Esophagus mucosa (tissue), 1 donor: ENCODE measurements around the gene CFL1. TPM values are rescaled to one million over a fixed set of nuclear protein-coding genes. Genes with fewer than 3 reads are reported as not detected.
A peak's percentile ranks its signal among the peaks of the same experiment; 100 is the strongest.
"Not testable (repeated sequence)": the region's sequence is repeated elsewhere in the genome, so short reads cannot be mapped to it uniquely, and the experiment has no call there.

Experiments used
- ATAC-seq: fragments of 200-7000 bp; cut with Tn5 transposase; one replicate; pipeline ENCODE4 v1.9.1; 2020
- total RNA-seq: library from RNA; stranded (reverse); gene quantifications from one replicate; pipeline ENCODE4 v1.2.4, GENCODE V29; 2023
- donor health status: DM: yes; HTN: yes; CAD: no.

CFL1 gene
- total RNA-seq, 1 donor from 2014 or later, result 645 TPM

- not testable (repeated sequence) for ATAC-seq
These were observed 25.7 kb downstream of the CFL1 start for GRCh38 chr11:65832231-65832630.

GRCh38 chr11:65829459-65829858 is 28.5 kb downstream of the CFL1 start:
- no peak for ATAC-seq

GRCh38 chr11:65826984-65827735 is 30.8 kb downstream of the CFL1 start:
- ATAC-seq, result no peak

- no peak for ATAC-seq
These were observed 35.0 kb downstream of the CFL1 start for GRCh38 chr11:65822776-65823528.

- no peak for ATAC-seq
These were observed 36.9 kb downstream of the CFL1 start for GRCh38 chr11:65821107-65821506.

GRCh38 chr11:65817835-65818680 is 39.9 kb downstream of the CFL1 start:
- peak; percentile 88 for ATAC-seq

GRCh38 chr11:65817312-65817834 is 40.6 kb downstream of the CFL1 start:
- no peak for ATAC-seq

GRCh38 chr11:65816696-65817095 is 41.3 kb downstream of the CFL1 start:
- no peak for ATAC-seq

GRCh38 chr11:65814986-65815565 is 42.9 kb downstream of the CFL1 start:
- ATAC-seq, result peak; percentile 2

- ATAC-seq, result peak; percentile 82
These were observed 43.6 kb downstream of the CFL1 start for GRCh38 chr11:65814131-65814985.

GRCh38 chr11:65811764-65812475 is 46.1 kb downstream of the CFL1 start:
- ATAC-seq, result no peak

GRCh38 chr11:65810046-65810868 is 47.7 kb downstream of the CFL1 start:
- ATAC-seq, result peak; percentile 64

GRCh38 chr11:65809496-65809895 is 48.5 kb downstream of the CFL1 start:
- ATAC-seq, result no peak

- ATAC-seq, result peak; percentile 18
These were observed 49.1 kb downstream of the CFL1 start for GRCh38 chr11:65808744-65809341.

GRCh38 chr11:65806979-65807378 is 51.0 kb downstream of the CFL1 start:
- ATAC-seq, result no peak
